HCT116 (cell line): Measurements from ENCODE around the gene SEL1L3. TPM values are rescaled to one million over a fixed set of nuclear protein-coding genes. Genes with fewer than 3 reads are reported as not detected.

Experiments used
- ATAC-seq: fragments of 200-7000 bp; cut with Tn5 transposase; 2 replicates; pipeline ENCODE4 v1.9.1; 2020; ENCODE audit warnings: mild to moderate bottlenecking, moderate library complexity
- BruUV-seq: library from RNA; stranded (reverse); fragments of 400-500 nt; replicated peaks from 2 replicates; lab custom pipeline; 2021; lab: Mats Ljungman, UMichigan
- CTCF ChIA-PET: fragments of 300-600 bp; sonication (Branson Sonifier 250); formaldehyde crosslinking; loops from one replicate; lab custom pipeline; 2021; ENCODE audit warnings: antibody characterized with exemption; lab: Charles Lee
- POLR2A ChIA-PET: fragments of 300-600, 350-600 bp; sonication (Branson Sonifier 250); formaldehyde crosslinking; loops from one replicate; lab custom pipeline; 2021; ENCODE audit warnings: antibody characterized with exemption; lab: Charles Lee
- RAD21 ChIA-PET, 2 experiments: fragments of 300-600 bp; sonication (Branson Sonifier 250); formaldehyde crosslinking; loops; one replicate each; lab custom pipeline; 2023; ENCODE audit warnings: low total read pairs in 2 of 2; ENCODE audit not compliant: uncharacterized antibody in 2 of 2, unreplicated experiment in 2 of 2, low non-redundant PET in 1 of 2; lab: Charles Lee
- DNase-seq: peaks from one replicate; pipeline ENCODE4 v3.0.0-alpha.2; 2010; ENCODE audit warnings: low read depth, low spot score
- H2AFZ ChIP-seq: fragments of 200-600 bp; shearing (Covaris generic), sonication (generic); 2 replicates; pipeline ENCODE4 v1.6.1; 2017; ENCODE audit warnings: low read depth, mixed run types, mixed read lengths, antibody characterized with exemption, low read length; ENCODE audit not compliant: poor library complexity, severe bottlenecking
- H3K27ac ChIP-seq: 2 replicates; pipeline ENCODE4 v1.5.1; 2012; ENCODE audit warnings: low read depth, low read length
- H3K27me3 ChIP-seq: fragments of 200-600 bp; sonication (generic); 2 replicates; pipeline ENCODE4 v1.6.1; 2016; ENCODE audit warnings: mixed run types, low read length, mixed read lengths; ENCODE audit not compliant: insufficient read depth
- H3K36me3 ChIP-seq, 2 experiments: fragments of 200-500 bp in 1 of 2; fragments of 200-600 bp in 1 of 2; sonication (Bioruptor generic) in 1 of 2; sonication (generic) in 1 of 2; 2 replicates each; pipeline versions ENCODE4 v1.5.1 to v1.6.1; 2014 to 2016; ENCODE audit warnings: low read length in 2 of 2, inconsistent platforms in 1 of 2, mixed read lengths in 1 of 2, mixed run types in 1 of 2; ENCODE audit not compliant: insufficient read depth in 2 of 2, control insufficient read depth in 1 of 2
- H3K4me1 ChIP-seq, 2 experiments: fragments of 200-600 bp in 1 of 2; sonication (generic) in 1 of 2; 2 replicates each; pipeline versions ENCODE4 v1.5.1 to v1.6.1; 2012 to 2017; ENCODE audit warnings: low read length in 2 of 2, inconsistent platforms in 1 of 2, mild to moderate bottlenecking in 1 of 2, mixed read lengths in 1 of 2, mixed run types in 1 of 2, moderate library complexity in 1 of 2; ENCODE audit not compliant: insufficient read depth in 2 of 2, control insufficient read depth in 1 of 2
- H3K4me2 ChIP-seq: fragments of 200-600 bp; sonication (generic); 2 replicates; pipeline ENCODE4 v1.6.1; 2017; ENCODE audit warnings: mixed run types, low read length, mixed read lengths
- H3K4me3 ChIP-seq, 2 experiments: fragments of 200-600 bp in 1 of 2; sonication (generic) in 1 of 2; replicated peaks in 1 of 2; 2 replicates each; pipeline ENCODE4 v1.5.1; 2011 to 2016; ENCODE audit warnings: low read length in 2 of 2, control low read depth in 1 of 2, low read depth in 1 of 2, mild to moderate bottlenecking in 1 of 2, mixed read lengths in 1 of 2, mixed run types in 1 of 2
- H3K79me2 ChIP-seq: fragments of 200-600 bp; sonication (generic); 2 replicates; pipeline ENCODE4 v1.6.1; 2017; ENCODE audit warnings: mild to moderate bottlenecking, mixed run types, low read length, moderate library complexity, mixed read lengths; ENCODE audit not compliant: insufficient read depth
- H3K9ac ChIP-seq: fragments of 200-600 bp; sonication (generic); 2 replicates; pipeline ENCODE4 v1.6.1; 2016; ENCODE audit warnings: low read length, mixed read lengths
- H3K9me2 ChIP-seq: fragments of 200-600 bp; sonication (generic), shearing (Covaris generic); 2 replicates; pipeline ENCODE4 v1.6.1; 2017; ENCODE audit warnings: mixed run types, mild to moderate bottlenecking, moderate library complexity; ENCODE audit not compliant: insufficient read depth
- H3K9me3 ChIP-seq, 2 experiments: fragments of 200-500 bp in 1 of 2; fragments of 200-600 bp in 1 of 2; sonication (Bioruptor generic) in 1 of 2; sonication (generic) in 1 of 2; 2 replicates each; pipeline ENCODE4 v1.6.1; 2014 to 2017; ENCODE audit warnings: low read length in 2 of 2, mixed read lengths in 2 of 2, inconsistent platforms in 1 of 2, low read depth in 1 of 2, mild to moderate bottlenecking in 1 of 2, mixed run types in 1 of 2, moderate library complexity in 1 of 2; ENCODE audit not compliant: control insufficient read depth in 1 of 2, insufficient read depth in 1 of 2
- H4K20me1 ChIP-seq: fragments of 200-600 bp; sonication (generic), shearing (Covaris generic); 2 replicates; pipeline ENCODE4 v1.6.1; 2017; ENCODE audit warnings: mixed run types, mild to moderate bottlenecking, moderate library complexity; ENCODE audit not compliant: insufficient read depth
- ATF3 ChIP-seq: IDR thresholded peaks from 2 replicates; pipeline ENCODE4 v1.6.1; 2012
- CEBPB ChIP-seq: IDR thresholded peaks from 2 replicates; pipeline ENCODE4 v1.6.1; 2012; ENCODE audit warnings: low read depth
- JUND ChIP-seq: IDR thresholded peaks from 2 replicates; pipeline ENCODE4 v1.6.1; 2012
- RAD21 ChIP-seq: IDR thresholded peaks from 2 replicates; pipeline ENCODE4 v1.6.1; 2012; ENCODE audit warnings: low read depth, mild to moderate bottlenecking
- REST ChIP-seq: IDR thresholded peaks from 2 replicates; pipeline ENCODE4 v1.6.1; 2012; ENCODE audit warnings: low read depth
- SP1 ChIP-seq: IDR thresholded peaks from 2 replicates; pipeline ENCODE4 v1.6.1; 2012; ENCODE audit warnings: low read depth
- ZNF274 ChIP-seq: fragments of 200-500 bp; sonication (Bioruptor generic); IDR thresholded peaks from 2 replicates; pipeline ENCODE4 v1.6.1; 2014; ENCODE audit warnings: mild to moderate bottlenecking, low read depth, low read length, inconsistent platforms
- intact Hi-C: fragments of 100-400 bp; cut with micrococcal nuclease; formaldehyde crosslinking; loops from 2 replicates; pipeline ENCODE4 v1.10.0; 2022
- total RNA-seq: library from RNA; stranded (reverse); gene quantifications from one replicate; pipeline ENCODE4 v1.2.1, GENCODE V29; 2021; ENCODE audit not compliant: unreplicated experiment
- TF ChIP-seq, protein P1 (sequence below), 3 experiments: fragments of 200-600 bp in 1 of 3; sonication (generic) in 1 of 3; IDR thresholded peaks in 2 of 3; conservative IDR thresholded peaks in 1 of 3; 2 replicates each; pipeline ENCODE4 v1.5.1; 2012 to 2017; ENCODE audit warnings: low read depth in 2 of 3, low read length in 2 of 3, antibody characterized with exemption in 1 of 3, borderline replicate concordance in 1 of 3, control low read depth in 1 of 3, mild to moderate bottlenecking in 1 of 3, mixed read lengths in 1 of 3, mixed run types in 1 of 3, moderate library complexity in 1 of 3; ENCODE audit not compliant: insufficient read depth in 1 of 3

The SEL1L3 gene
- total RNA-seq, 1 experiment from 2014 or later: 45.0 TPM

DNA sequence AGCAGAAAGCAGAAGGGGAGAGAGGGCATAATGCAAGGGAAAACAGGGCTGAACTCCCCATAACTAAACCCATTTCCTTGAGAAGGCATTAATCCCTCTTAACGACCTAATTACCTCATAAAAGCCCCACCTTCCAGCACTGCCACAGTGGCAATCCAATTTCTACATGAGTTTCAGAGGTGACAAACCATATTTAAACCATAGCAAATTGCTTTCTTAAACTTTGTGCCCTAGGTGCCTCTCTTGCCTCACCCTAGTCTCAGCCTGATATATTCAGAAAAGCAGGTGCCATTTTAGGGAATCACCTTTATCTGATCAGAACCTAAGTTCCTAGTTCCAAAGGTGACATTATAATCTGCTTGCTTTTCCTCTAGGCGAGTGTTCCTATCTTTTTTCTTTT, 158.3 kb downstream of the SEL1L3 start:
- TF ChIP-seq ZNF274 (no peak), JUND (no peak)
- ChIA-PET RAD21 (no interaction called here), POLR2A (no interaction called here), CTCF (no interaction called here)
- Histone ChIP-seq H3K79me2 (no peaks in the 10 kb centered on the region), H3K9me2 (no peaks in the 10 kb centered on the region), H3K9me3 (no peaks in the 10 kb centered on the region), H3K36me3 (no peaks in the 10 kb centered on the region), H3K9ac (no peak overlapping the region), H3K27me3 (no peaks in the 10 kb centered on the region), H3K27ac (no peak overlapping the region), H3K4me2 (no peak overlapping the region), H4K20me1 (no peaks in the 10 kb centered on the region), H3K4me1 (peaks cover 0 to 4% of the 10 kb centered on the region in 2 experiments; a peak in 1 of 4 replicates), H2AFZ (no peak overlapping the region), H3K4me3 (no peak overlapping the region)
- no TSS peak for BruUV-seq
- ATAC-seq (no peak), DNase-seq (no peak)
- intact Hi-C loops: no loop called here

- Histone ChIP-seq H3K27me3 (no peaks in the 10 kb centered on the region), H2AFZ (no peak overlapping the region), H3K9me2 (no peaks in the 10 kb centered on the region), H3K4me1 (peaks cover 0 to 3% of the 10 kb centered on the region in 2 experiments; a peak in 1 of 4 replicates), H3K79me2 (no peaks in the 10 kb centered on the region), H3K4me3 (no peak overlapping the region), H3K4me2 (no peak overlapping the region), H4K20me1 (no peaks in the 10 kb centered on the region), H3K36me3 (no peaks in the 10 kb centered on the region), H3K9me3 (no peaks in the 10 kb centered on the region), H3K9ac (no peak overlapping the region), H3K27ac (no peak overlapping the region)
- intact Hi-C loops: no loop called here
- ChIA-PET CTCF (no interaction called here), RAD21 (no interaction called here), POLR2A (no interaction called here)
- DNase-seq: no peak
- no TSS peak for BruUV-seq
- no peak for ATAC-seq
- TF ChIP-seq, protein P1, sequence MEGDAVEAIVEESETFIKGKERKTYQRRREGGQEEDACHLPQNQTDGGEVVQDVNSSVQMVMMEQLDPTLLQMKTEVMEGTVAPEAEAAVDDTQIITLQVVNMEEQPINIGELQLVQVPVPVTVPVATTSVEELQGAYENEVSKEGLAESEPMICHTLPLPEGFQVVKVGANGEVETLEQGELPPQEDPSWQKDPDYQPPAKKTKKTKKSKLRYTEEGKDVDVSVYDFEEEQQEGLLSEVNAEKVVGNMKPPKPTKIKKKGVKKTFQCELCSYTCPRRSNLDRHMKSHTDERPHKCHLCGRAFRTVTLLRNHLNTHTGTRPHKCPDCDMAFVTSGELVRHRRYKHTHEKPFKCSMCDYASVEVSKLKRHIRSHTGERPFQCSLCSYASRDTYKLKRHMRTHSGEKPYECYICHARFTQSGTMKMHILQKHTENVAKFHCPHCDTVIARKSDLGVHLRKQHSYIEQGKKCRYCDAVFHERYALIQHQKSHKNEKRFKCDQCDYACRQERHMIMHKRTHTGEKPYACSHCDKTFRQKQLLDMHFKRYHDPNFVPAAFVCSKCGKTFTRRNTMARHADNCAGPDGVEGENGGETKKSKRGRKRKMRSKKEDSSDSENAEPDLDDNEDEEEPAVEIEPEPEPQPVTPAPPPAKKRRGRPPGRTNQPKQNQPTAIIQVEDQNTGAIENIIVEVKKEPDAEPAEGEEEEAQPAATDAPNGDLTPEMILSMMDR (IDR thresholded peaks at IDR 0.05 in 2 of 3, conservative IDR thresholded peaks at IDR 0.05 in 1 of 3; ENCODE audit: borderline replicate concordance in 1 of 3, insufficient read depth in 1 of 3, low read depth in 2 of 3, low read length in 2 of 3): no peak
- TF ChIP-seq RAD21 (no peak), SP1 (no peak), CEBPB (no peak), REST (no peak), ATF3 (no peak)
Measured at GRCh38 chr4:25703731-25704388, 158.9 kb downstream of the SEL1L3 start.
